Left colon (tissue), 2 donors: Measurements from ENCODE around the gene SLC43A3. TPM values are rescaled to one million over a fixed set of nuclear protein-coding genes. Genes with fewer than 3 reads are reported as not detected.

Experiments
- total RNA-seq, 2 donors: library from RNA; stranded (reverse); fragmentation: NEBNext Ultra II Directional; extraction: Animal tissue kit (Norgen Biotek cat#: 25700); gene quantifications; one replicate each; pipeline ENCODE4 v1.2.1, GENCODE V29; 2021
- donor health status: DM: no; HTN: no; CAD: no.
- donor health status: DM: yes; HTN: yes; CAD: no.

SLC43A3 gene
- total RNA-seq, 2 donors from 2014 or later: 6.9 to 9.6 TPM

Other genes starting within 250 kb of the SLC43A3 start
- under 1 TPM; 0.09 to 0.45 TPM for gene LRRC55, start 245.2 kb downstream of the SLC43A3 start, total RNA-seq
- 1 to 10 TPM; 3.5 to 3.6 TPM for gene APLNR, start 189.9 kb downstream of the SLC43A3 start, total RNA-seq
- gene TNKS1BP1, start 102.2 kb downstream of the SLC43A3 start, total RNA-seq: 100 to 1,000 TPM; 135 to 191 TPM
- 10 to 100 TPM; 56.5 to 67.8 TPM for gene SSRP1, start 91.2 kb downstream of the SLC43A3 start, total RNA-seq
- not detected for gene P2RX3, start 88.8 kb downstream of the SLC43A3 start, total RNA-seq
- not detected for gene PRG3, start 46.0 kb downstream of the SLC43A3 start, total RNA-seq
- under 1 TPM in 1 of 2 donors, not detected in 1; 0.22 TPM for gene PRG2, start 36.5 kb downstream of the SLC43A3 start, total RNA-seq
- gene RTN4RL2, start 33.4 kb upstream of the SLC43A3 start, total RNA-seq: under 1 TPM; 0.67 to 0.98 TPM
- 1 to 10 TPM; 7.1 to 9.6 TPM for gene SLC43A1, start 88.6 kb upstream of the SLC43A3 start, total RNA-seq
- gene TIMM10, start 103.6 kb upstream of the SLC43A3 start, total RNA-seq: 10 to 100 TPM; 28.6 to 47.4 TPM
- gene SMTNL1, start 110.5 kb upstream of the SLC43A3 start, total RNA-seq: not detected
- 10 to 100 TPM; 27.6 to 47.2 TPM for gene UBE2L6, start 140.6 kb upstream of the SLC43A3 start, total RNA-seq
- 10 to 100 TPM; 34.6 to 78.6 TPM for gene SERPING1, start 170.6 kb upstream of the SLC43A3 start, total RNA-seq
- 1 to 10 TPM in 1 of 2 donors, under 1 TPM in 1; 0.58 to 1.2 TPM for gene YPEL4, start 222.8 kb upstream of the SLC43A3 start, total RNA-seq
- 10 to 100 TPM; 11.4 to 11.8 TPM for gene CLP1, start 230.6 kb upstream of the SLC43A3 start, total RNA-seq
- 10 to 100 TPM; 74.4 to 90.6 TPM for gene ZDHHC5, start 241.0 kb upstream of the SLC43A3 start, total RNA-seq